Right lobe of liver (tissue), 4 donors: ENCODE results near the gene UBE3B.

Experiments used
- CTCF ChIP-seq, 4 donors: fragments of 200-600 bp in 3 of 4; fragments of 450-650 bp in 1 of 4; IDR thresholded peaks; one replicate each; pipeline versions ENCODE4 v1.5.1 to v1.8.0; 2016 to 2022; ENCODE audit warnings: antibody characterized with exemption in 4 of 4, mild to moderate bottlenecking in 2 of 4
- POLR2A ChIP-seq: fragments of 450-650 bp; IDR thresholded peaks from one replicate; pipeline ENCODE4 v1.6.1; 2017; ENCODE audit warnings: antibody characterized with exemption, mild to moderate bottlenecking
- donor health status: DM: no; HTN: no; CAD: no.
- donor health status: DM: no; HTN: no; CAD: no.
- donor health status: DM: no; HTN: yes; CAD: no.

- TF ChIP-seq CTCF (IDR thresholded peaks at IDR 0.05) (no peak), POLR2A (no peak)
Measured at GRCh38 chr12:109527489-109528123, 50.2 kb downstream of the UBE3B start.
